ENCODE results near the gene PTMS.

PTMS gene

GRCh38 chr12:6791931-6792520 lies 25.9 kb downstream of the PTMS start:
- DNase-seq = no peak

- peak; percentile 74 for DNase-seq
Observed at GRCh38 chr12:6792522-6793201, 26.5 kb downstream of the PTMS start.

GRCh38 chr12:6795088-6795487 lies 28.9 kb downstream of the PTMS start:
- no peak for DNase-seq

DNA sequence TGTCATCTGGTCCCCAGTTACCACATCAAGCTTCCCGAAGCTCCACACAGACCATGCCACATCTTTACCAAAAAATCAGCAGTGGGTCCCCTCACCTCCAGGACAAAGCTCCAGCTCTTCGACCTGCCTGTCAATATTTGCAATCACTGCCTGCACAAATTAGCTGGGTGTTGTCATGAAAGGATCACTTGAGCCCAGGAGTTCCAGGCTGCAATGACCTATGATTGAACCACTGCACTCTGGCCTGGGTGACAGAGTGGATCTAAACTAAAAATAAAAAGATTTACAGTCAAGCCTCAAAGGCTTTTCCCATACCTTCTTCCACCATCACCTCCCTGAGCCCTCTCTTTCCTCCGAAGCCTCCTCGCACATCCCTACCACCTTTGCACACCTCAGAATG lies 30.4 kb downstream of the PTMS start:
- no peak for DNase-seq

GRCh38 chr12:6799147-6799546 lies 33.0 kb downstream of the PTMS start:
- DNase-seq = no peak

DNA sequence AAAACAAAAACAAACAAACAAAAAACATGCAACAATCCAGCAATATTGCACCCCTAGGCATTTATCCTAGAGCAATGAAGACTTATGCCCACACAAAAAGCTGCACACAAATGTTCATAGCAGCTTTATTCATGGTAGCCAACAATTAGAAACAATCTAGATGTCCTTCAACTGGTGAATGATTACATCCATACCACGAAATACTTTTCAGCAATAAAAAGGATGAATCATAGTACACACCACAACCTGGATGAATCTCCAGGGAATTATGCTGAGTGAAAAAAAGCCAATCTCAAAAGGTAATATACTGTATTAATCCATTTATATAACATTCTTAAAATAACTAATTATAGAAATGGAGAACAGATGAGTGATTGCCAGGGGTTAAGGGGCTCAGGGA lies 41.0 kb downstream of the PTMS start:
- no peak for DNase-seq

DNA sequence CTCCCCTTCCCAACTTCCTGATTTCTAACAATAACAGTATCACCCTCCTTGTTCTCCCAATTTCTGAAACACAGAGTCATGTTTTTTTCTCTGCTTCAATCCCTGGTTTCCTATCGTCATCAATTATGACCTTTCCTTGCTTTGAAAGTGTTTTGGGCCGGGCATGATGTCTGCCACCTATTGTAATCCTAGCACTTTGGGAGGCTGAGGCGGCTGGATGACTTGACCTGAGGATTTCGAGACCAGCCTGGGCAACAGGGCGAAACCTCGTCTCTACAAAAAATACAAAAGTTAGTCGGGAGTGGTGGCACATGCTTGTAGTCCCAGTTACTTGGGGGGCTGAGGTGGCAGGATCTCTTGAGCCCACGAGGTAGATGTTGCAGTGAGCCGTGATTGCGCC lies 42.9 kb downstream of the PTMS start:
- no peak for DNase-seq

DNA sequence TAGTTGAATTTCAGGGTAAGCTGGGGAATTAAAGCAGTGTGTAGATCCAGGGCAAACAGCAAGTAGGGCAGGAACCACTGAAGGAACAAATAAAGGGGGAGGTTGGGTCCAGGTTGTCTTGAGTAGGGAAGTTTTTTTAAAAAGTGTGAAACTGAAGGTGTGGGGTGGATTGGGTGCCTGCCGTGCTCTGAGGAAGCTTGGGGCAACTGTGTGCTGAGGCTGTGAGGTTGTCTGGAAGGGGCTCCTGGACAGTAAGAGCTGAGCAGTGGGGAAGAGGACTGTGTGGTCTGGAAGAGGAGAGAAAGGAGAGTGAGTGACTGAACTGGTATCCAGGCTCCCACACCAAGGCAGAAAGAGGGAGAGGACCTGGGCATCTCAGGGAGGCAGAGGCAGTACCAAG lies 44.6 kb downstream of the PTMS start:
- DNase-seq = no peak

- DNase-seq = no peak
Observed at GRCh38 chr12:6813363-6813762, 47.2 kb downstream of the PTMS start.

GRCh38 chr12:6816598-6816997 lies 50.4 kb downstream of the PTMS start:
- no peak for DNase-seq

DNA sequence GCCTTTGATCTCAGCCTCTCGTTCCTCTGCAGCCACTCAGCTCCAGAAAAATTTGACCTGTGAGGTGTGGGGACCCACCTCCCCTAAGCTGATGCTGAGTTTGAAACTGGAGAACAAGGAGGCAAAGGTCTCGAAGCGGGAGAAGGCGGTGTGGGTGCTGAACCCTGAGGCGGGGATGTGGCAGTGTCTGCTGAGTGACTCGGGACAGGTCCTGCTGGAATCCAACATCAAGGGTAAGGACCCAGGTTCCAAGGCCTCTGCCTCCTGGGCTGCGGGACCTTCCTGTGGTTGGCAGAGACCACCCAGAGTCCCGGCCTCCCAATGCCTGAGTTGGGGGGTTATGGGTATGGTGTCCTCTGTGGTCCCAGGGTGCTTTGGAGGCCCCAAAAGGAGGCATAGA lies 50.9 kb downstream of the PTMS start:
- DNase-seq = no peak

GRCh38 chr12:6817662-6818157 lies 51.5 kb downstream of the PTMS start:
- no peak for DNase-seq

DNA sequence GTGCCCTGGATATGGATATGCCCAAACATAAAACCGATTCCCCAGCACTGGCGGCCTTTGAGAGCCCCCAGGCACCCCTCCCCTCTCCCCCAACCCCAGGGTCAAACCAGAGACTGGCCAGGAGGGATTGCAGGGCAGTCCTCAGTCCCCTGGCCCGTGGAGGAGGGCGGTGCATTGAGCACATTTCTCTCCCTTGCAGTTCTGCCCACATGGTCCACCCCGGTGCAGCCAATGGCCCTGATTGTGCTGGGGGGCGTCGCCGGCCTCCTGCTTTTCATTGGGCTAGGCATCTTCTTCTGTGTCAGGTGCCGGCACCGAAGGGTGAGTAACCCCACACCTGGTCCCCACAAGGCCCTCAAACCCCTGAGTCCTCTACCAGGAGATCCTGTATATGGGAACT lies 52.1 kb downstream of the PTMS start:
- DNase-seq = no peak

GRCh38 chr12:6818645-6819044 lies 52.5 kb downstream of the PTMS start:
- DNase-seq = no peak

GRCh38 chr12:6819106-6820030 lies 53.2 kb downstream of the PTMS start:
- DNase-seq = no peak

DNA sequence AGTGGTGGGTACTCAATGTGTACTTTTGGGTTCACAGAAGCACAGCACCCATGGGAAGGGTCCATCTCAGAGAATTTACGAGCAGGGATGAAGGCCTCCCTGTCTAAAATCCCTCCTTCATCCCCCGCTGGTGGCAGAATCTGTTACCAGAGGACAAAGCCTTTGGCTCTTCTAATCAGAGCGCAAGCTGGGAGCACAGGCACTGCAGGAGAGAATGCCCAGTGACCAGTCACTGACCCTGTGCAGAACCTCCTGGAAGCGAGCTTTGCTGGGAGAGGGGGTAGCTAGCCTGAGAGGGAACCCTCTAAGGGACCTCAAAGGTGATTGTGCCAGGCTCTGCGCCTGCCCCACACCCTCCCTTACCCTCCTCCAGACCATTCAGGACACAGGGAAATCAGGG lies 54.0 kb downstream of the PTMS start:
- DNase-seq = no peak
